K562 (cell line): Measurements from ENCODE around the gene PLAAT5. TPM values are rescaled to one million over a fixed set of nuclear protein-coding genes. Genes with fewer than 3 reads are reported as not detected.

Experiments
- CBX1 ChIP-seq: sonication (generic); IDR thresholded peaks from 2 replicates; pipeline ENCODE4 v1.6.1; 2016; ENCODE audit warnings: antibody characterized with exemption, low read depth, mild to moderate bottlenecking
- FOXP1 ChIP-seq: sonication (generic); formaldehyde crosslinking; IDR thresholded peaks from 2 replicates; pipeline ENCODE4 v1.8.0; 2022; ENCODE audit warnings: mild to moderate bottlenecking, missing genetic modification reagents
- MCM2 ChIP-seq: fragments of 450-650 bp; IDR thresholded peaks from 2 replicates; pipeline ENCODE4 v1.6.1; 2017; ENCODE audit warnings: low read depth, mild to moderate bottlenecking
- MTA3 ChIP-seq: fragments of 450-650 bp; formaldehyde crosslinking; IDR thresholded peaks from 2 replicates; pipeline ENCODE4 v1.6.1; 2017; ENCODE audit warnings: mild to moderate bottlenecking, borderline replicate concordance
- PYGO2 ChIP-seq: fragments of 450-650 bp; IDR thresholded peaks from 2 replicates; pipeline ENCODE4 v1.6.1; 2016; ENCODE audit warnings: mild to moderate bottlenecking, missing genetic modification characterization, moderate library complexity, missing compliant biosample characterization
- RBBP5 ChIP-seq: fragments of 200-600 bp; sonication (generic); IDR thresholded peaks from 2 replicates; pipeline ENCODE4 v1.6.1; 2012; ENCODE audit warnings: borderline replicate concordance, mild to moderate bottlenecking, low read length, control low read depth, inconsistent platforms; ENCODE audit not compliant: insufficient read depth, poor library complexity, severe bottlenecking
- SMAD3 ChIP-seq: fragments of 450-650 bp; formaldehyde crosslinking; conservative IDR thresholded peaks from 2 replicates; pipeline ENCODE4 v1.4.0; 2020; ENCODE audit warnings: mild to moderate bottlenecking
- SREBF1 ChIP-seq: fragments of 150-350 bp; IDR thresholded peaks from 2 replicates; pipeline ENCODE4 v1.6.1; 2014; ENCODE audit warnings: antibody characterized with exemption, low read depth, low read length, borderline replicate concordance
- THRAP3 ChIP-seq: fragments of 450-650 bp; IDR thresholded peaks from 2 replicates; pipeline ENCODE4 v1.6.1; 2016; ENCODE audit warnings: mild to moderate bottlenecking, inconsistent platforms, borderline replicate concordance
- TRIM24 ChIP-seq, 2 experiments: fragments of 450-650 bp; IDR thresholded peaks; 2 replicates each; pipeline ENCODE4 v1.6.1; 2016
- TSC22D4 ChIP-seq: fragments of 450-650 bp; IDR thresholded peaks from 2 replicates; pipeline ENCODE4 v1.6.1; 2016; ENCODE audit warnings: missing genetic modification characterization, missing biosample characterization, control low read depth
- ZKSCAN8 ChIP-seq: fragments of 200-800 bp; sonication (Bioruptor generic); IDR thresholded peaks from 2 replicates; pipeline ENCODE4 v1.6.1; 2016; ENCODE audit warnings: missing genetic modification characterization, missing compliant biosample characterization
- ZNF830 ChIP-seq: fragments of 250-450 bp; sonication (Bioruptor Pico); IDR thresholded peaks from 2 replicates; pipeline ENCODE4 v1.5.0; 2021; ENCODE audit warnings: mild to moderate bottlenecking
- polyA plus RNA-seq, 8 experiments: library from polyadenylated mRNA; depleted of rRNA in 4 of 8; stranded (reverse) in 5 of 8; unstranded in 3 of 8; fragments of >200 nt; fragmentation: Nextera tagmentation in 2 of 8; fragmentation: Illumina TruSeq in 1 of 8; extraction: Ambion mirVana in 2 of 8; extraction: Trizol in 1 of 8; gene quantifications; 2 replicates each; pipeline versions ENCODE4 v1.2.1 to v1.2.3, GENCODE V29; 2011 to 2014; ENCODE audit warnings: inconsistent platforms in 1 of 8, missing spikeins in 1 of 8
- total RNA-seq, 7 experiments: library from RNA; depleted of rRNA in 6 of 7; stranded (reverse); fragments of >200 nt in 6 of 7; fragmentation: Illumina TruSeq in 2 of 7; extraction: Trizol in 2 of 7; gene quantifications; 2 replicates each; pipeline versions ENCODE4 v1.2.1 to v1.2.3, GENCODE V29; 2011 to 2021; ENCODE audit warnings: low replicate concordance in 1 of 7
- TF ChIP-seq, protein P1 (sequence below): fragments of 250-450 bp; sonication (Bioruptor Pico); IDR thresholded peaks from 2 replicates; pipeline ENCODE4 v1.5.0; 2021
- TF ChIP-seq, protein P2 (sequence below), 2 experiments: fragments of 450-650 bp; conservative IDR thresholded peaks; 2 replicates each; pipeline ENCODE4 v1.6.1; 2017; ENCODE audit warnings: mild to moderate bottlenecking in 2 of 2, moderate library complexity in 2 of 2
- TF ChIP-seq, protein P3 (sequence below): fragments of 450-650 bp; formaldehyde crosslinking; IDR thresholded peaks from 2 replicates; pipeline ENCODE4 v1.4.0; 2020; ENCODE audit warnings: mild to moderate bottlenecking, mixed read lengths
- TF ChIP-seq, protein P4 (sequence below): fragments of 250-450 bp; sonication (Bioruptor Pico); IDR thresholded peaks from 2 replicates; pipeline ENCODE4 v1.8.0; 2022; ENCODE audit warnings: inconsistent platforms, mild to moderate bottlenecking, moderate library complexity, borderline replicate concordance
- TF ChIP-seq, protein P5 (sequence below), 2 experiments: IDR thresholded peaks in 1 of 2; conservative IDR thresholded peaks in 1 of 2; 2 replicates each; pipeline ENCODE4 v1.6.1; 2016; ENCODE audit warnings: low read depth in 2 of 2, mild to moderate bottlenecking in 1 of 2, missing compliant biosample characterization in 1 of 2, missing genetic modification characterization in 1 of 2, moderate library complexity in 1 of 2
- TF ChIP-seq, protein P6 (sequence below): fragments of 250-450 bp; sonication (Bioruptor Pico); IDR thresholded peaks from 2 replicates; pipeline ENCODE4 v1.6.1; 2021; ENCODE audit warnings: mild to moderate bottlenecking

The PLAAT5 gene
- total and polyA plus RNA-seq, 9 of the 15 experiments (the other 6 are each of a cell fraction or from before 2014, with no cell fraction given) = not detected

DNA sequence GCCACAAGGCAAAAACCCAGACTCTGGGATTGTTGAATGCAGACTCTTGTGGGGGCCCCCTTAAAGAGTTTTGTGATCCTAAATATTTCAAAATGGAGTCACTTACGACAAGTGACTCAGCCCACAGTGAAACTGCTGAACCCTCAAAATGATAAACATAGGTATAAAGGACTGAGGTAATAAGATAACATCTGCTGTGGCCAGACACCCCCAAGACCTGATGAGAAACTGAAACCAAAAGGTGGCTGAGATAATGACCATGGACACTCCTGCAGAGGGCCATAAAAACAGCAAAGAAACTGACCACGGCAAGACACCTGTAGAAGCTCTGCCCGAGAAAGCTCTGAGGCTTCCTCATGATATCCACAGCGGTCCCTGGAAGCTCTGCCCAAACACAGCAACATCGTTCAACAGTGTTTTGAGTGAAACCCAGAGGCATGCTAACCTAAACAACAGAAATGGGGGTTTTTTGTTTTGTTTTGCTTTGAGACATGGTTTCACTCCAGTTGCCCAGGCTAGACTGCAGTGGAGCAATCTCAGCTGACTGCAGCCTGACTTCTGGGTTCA, 44.0 kb upstream of the PLAAT5 start (continued):
- TF ChIP-seq THRAP3 = no peak
- peak; percentile 96 for TF ChIP-seq ZKSCAN8 (CRISPR knock-in tag)
- TF ChIP-seq SMAD3 (CRISPR knock-in tag) = peak; percentile 98
- TF ChIP-seq CBX1 = no peak
- peak; percentile 88; the same call in 1 of the 2 replicates for TF ChIP-seq ZNF830 (CRISPR knock-in tag)
- no peak for TF ChIP-seq MTA3
- no peak for TF ChIP-seq SREBF1
- no peak for TF ChIP-seq RBBP5
- TF ChIP-seq PYGO2 (tag) = peak; percentile 98
- TF ChIP-seq, protein P1, sequence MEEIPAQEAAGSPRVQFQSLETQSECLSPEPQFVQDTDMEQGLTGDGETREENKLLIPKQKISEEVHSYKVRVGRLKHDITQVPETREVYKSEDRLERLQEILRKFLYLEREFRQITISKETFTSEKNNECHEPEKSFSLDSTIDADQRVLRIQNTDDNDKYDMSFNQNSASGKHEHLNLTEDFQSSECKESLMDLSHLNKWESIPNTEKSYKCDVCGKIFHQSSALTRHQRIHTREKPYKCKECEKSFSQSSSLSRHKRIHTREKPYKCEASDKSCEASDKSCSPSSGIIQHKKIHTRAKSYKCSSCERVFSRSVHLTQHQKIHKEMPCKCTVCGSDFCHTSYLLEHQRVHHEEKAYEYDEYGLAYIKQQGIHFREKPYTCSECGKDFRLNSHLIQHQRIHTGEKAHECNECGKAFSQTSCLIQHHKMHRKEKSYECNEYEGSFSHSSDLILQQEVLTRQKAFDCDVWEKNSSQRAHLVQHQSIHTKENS (CRISPR knock-in tag) = no peak
- TF ChIP-seq FOXP1 = no peak
- TF ChIP-seq, protein P2, sequence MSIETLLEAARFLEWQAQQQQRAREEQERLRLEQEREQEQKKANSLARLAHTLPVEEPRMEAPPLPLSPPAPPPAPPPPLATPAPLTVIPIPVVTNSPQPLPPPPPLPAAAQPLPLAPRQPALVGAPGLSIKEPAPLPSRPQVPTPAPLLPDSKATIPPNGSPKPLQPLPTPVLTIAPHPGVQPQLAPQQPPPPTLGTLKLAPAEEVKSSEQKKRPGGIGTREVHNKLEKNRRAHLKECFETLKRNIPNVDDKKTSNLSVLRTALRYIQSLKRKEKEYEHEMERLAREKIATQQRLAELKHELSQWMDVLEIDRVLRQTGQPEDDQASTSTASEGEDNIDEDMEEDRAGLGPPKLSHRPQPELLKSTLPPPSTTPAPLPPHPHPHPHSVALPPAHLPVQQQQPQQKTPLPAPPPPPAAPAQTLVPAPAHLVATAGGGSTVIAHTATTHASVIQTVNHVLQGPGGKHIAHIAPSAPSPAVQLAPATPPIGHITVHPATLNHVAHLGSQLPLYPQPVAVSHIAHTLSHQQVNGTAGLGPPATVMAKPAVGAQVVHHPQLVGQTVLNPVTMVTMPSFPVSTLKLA (conservative IDR thresholded peaks at IDR 0.05) = no peak
- no peak for TF ChIP-seq TSC22D4 (tag)
- no peak for TF ChIP-seq TRIM24 (IDR thresholded peaks at IDR 0.05)
- no peak for TF ChIP-seq MCM2
- TF ChIP-seq, protein P3, sequence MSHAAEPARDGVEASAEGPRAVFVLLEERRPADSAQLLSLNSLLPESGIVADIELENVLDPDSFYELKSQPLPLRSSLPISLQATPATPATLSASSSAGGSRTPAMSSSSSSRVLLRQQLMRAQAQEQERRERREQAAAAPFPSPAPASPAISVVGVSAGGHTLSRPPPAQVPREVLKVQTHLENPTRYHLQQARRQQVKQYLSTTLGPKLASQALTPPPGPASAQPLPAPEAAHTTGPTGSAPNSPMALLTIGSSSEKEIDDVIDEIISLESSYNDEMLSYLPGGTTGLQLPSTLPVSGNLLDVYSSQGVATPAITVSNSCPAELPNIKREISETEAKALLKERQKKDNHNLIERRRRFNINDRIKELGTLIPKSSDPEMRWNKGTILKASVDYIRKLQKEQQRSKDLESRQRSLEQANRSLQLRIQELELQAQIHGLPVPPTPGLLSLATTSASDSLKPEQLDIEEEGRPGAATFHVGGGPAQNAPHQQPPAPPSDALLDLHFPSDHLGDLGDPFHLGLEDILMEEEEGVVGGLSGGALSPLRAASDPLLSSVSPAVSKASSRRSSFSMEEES (CRISPR knock-in tag) = peak; percentile 66
- TF ChIP-seq, protein P4, sequence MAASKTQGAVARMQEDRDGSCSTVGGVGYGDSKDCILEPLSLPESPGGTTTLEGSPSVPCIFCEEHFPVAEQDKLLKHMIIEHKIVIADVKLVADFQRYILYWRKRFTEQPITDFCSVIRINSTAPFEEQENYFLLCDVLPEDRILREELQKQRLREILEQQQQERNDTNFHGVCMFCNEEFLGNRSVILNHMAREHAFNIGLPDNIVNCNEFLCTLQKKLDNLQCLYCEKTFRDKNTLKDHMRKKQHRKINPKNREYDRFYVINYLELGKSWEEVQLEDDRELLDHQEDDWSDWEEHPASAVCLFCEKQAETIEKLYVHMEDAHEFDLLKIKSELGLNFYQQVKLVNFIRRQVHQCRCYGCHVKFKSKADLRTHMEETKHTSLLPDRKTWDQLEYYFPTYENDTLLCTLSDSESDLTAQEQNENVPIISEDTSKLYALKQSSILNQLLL (CRISPR knock-in tag) = no peak
- TF ChIP-seq, protein P5, sequence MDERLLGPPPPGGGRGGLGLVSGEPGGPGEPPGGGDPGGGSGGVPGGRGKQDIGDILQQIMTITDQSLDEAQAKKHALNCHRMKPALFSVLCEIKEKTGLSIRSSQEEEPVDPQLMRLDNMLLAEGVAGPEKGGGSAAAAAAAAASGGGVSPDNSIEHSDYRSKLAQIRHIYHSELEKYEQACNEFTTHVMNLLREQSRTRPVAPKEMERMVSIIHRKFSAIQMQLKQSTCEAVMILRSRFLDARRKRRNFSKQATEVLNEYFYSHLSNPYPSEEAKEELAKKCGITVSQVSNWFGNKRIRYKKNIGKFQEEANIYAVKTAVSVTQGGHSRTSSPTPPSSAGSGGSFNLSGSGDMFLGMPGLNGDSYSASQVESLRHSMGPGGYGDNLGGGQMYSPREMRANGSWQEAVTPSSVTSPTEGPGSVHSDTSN (CRISPR knock-in tag; IDR thresholded peaks at IDR 0.05; ENCODE audit: low read depth) = no peak
- TF ChIP-seq, protein P5 (tag; conservative IDR thresholded peaks at IDR 0.05; ENCODE audit: low read depth) = peak; percentile 80
- TF ChIP-seq, protein P6, sequence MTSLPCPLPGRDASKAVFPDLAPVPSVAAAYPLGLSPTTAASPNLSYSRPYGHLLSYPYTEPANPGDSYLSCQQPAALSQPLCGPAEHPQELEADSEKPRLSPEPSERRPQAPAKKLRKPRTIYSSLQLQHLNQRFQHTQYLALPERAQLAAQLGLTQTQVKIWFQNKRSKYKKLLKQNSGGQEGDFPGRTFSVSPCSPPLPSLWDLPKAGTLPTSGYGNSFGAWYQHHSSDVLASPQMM = no peak
